Endometrium (tissue), 2 donors: ENCODE results near the gene GLOD4.
A peak's percentile ranks its signal among the peaks of the same experiment; 100 is the strongest.
"Not testable (repeated sequence)": the region's sequence is repeated elsewhere in the genome, so short reads cannot be mapped to it uniquely, and the experiment has no call there.

ENCODE experiments used
- FAIRE-seq: peaks from 2 replicates; lab custom pipeline; 2012; peaks lifted over from hg19 to GRCh38; lab: Jason Lieb, UNC
- donor health status: control.
- donor health status: control.

The GLOD4 gene

GRCh38 chr17:802901-803881, 21.1 kb upstream of the GLOD4 start:
- no peak for FAIRE-seq

GRCh38 chr17:802481-802880, 20.4 kb upstream of the GLOD4 start:
- no peak for FAIRE-seq

GRCh38 chr17:801660-802059, 19.6 kb upstream of the GLOD4 start:
- no peak for FAIRE-seq

- no peak for FAIRE-seq
These were observed 18.6 kb upstream of the GLOD4 start for GRCh38 chr17:800446-801242.

- FAIRE-seq: no peak
These were observed 17.2 kb upstream of the GLOD4 start for GRCh38 chr17:799261-799660.

GRCh38 chr17:798246-798645, 16.2 kb upstream of the GLOD4 start:
- no peak for FAIRE-seq

- no peak for FAIRE-seq
These were observed 15.3 kb upstream of the GLOD4 start for GRCh38 chr17:797236-797840.

GRCh38 chr17:796609-797008, 14.5 kb upstream of the GLOD4 start:
- FAIRE-seq: no peak

- FAIRE-seq: no peak
These were observed 13.6 kb upstream of the GLOD4 start for GRCh38 chr17:795721-796120.

GRCh38 chr17:795276-795675, 13.2 kb upstream of the GLOD4 start:
- FAIRE-seq: no peak

GRCh38 chr17:794876-795275, 12.8 kb upstream of the GLOD4 start:
- FAIRE-seq: peak; percentile 91

GRCh38 chr17:792277-792676, 10.2 kb upstream of the GLOD4 start:
- FAIRE-seq: no peak

GRCh38 chr17:791829-792228, 9.7 kb upstream of the GLOD4 start:
- FAIRE-seq: no peak

- FAIRE-seq: not testable (repeated sequence)
These were observed 8.8 kb upstream of the GLOD4 start for GRCh38 chr17:790874-791247.

- not testable (repeated sequence) for FAIRE-seq
These were observed 8.1 kb upstream of the GLOD4 start for GRCh38 chr17:789931-790873.

GRCh38 chr17:789160-789840, 7.2 kb upstream of the GLOD4 start:
- no peak for FAIRE-seq

- no peak for FAIRE-seq
These were observed 6.5 kb upstream of the GLOD4 start for GRCh38 chr17:788551-788950.

- no peak for FAIRE-seq
These were observed 5.7 kb upstream of the GLOD4 start for GRCh38 chr17:787641-788221.

GRCh38 chr17:785901-786300, 3.8 kb upstream of the GLOD4 start:
- not testable (repeated sequence) for FAIRE-seq

GRCh38 chr17:784143-784542, 2.1 kb upstream of the GLOD4 start:
- FAIRE-seq: no peak

GRCh38 chr17:778096-778495, 4.0 kb downstream of the GLOD4 start:
- FAIRE-seq: no peak
